ENCODE measurements around the gene ST6GALNAC1. TPM values are rescaled to one million over a fixed set of nuclear protein-coding genes. Genes with fewer than 3 reads are reported as not detected.

The ST6GALNAC1 gene
- polyA plus RNA-seq, 3 donors = not detected

- Mint-ChIP-seq H3K4me1 (peaks cover 15% of the 10 kb centered on the region), H3K9me3 (peaks cover 0 to 2% (median 0%) of the 10 kb centered on the region in 7 donors), H3K27me3 (ENCODE audit: low read depth in 3 of 3) (peaks cover 6 to 8% (median 7%) of the 10 kb centered on the region in 3 donors), H3K27ac (no peak overlapping the region), H3K36me3 (no peaks in the 10 kb centered on the region), H3K4me3 (no peak overlapping the region)
- no peak overlapping the region for H3K4me3 ChIP-seq (replicated peaks in 1 of 3; ENCODE audit: low read depth in 2 of 3, low read length in 3 of 3)
- H3K9me3 ChIP-seq (replicated peaks in 1 of 2; ENCODE audit: control insufficient read depth in 1 of 2, insufficient read depth in 1 of 2, low read length in 2 of 2) = no peaks in the 10 kb centered on the region
- no peak overlapping the region for H3K9ac ChIP-seq (ENCODE audit: insufficient read depth, low read length, poor library complexity, severe bottlenecking)
- TF ChIP-seq, protein P1, sequence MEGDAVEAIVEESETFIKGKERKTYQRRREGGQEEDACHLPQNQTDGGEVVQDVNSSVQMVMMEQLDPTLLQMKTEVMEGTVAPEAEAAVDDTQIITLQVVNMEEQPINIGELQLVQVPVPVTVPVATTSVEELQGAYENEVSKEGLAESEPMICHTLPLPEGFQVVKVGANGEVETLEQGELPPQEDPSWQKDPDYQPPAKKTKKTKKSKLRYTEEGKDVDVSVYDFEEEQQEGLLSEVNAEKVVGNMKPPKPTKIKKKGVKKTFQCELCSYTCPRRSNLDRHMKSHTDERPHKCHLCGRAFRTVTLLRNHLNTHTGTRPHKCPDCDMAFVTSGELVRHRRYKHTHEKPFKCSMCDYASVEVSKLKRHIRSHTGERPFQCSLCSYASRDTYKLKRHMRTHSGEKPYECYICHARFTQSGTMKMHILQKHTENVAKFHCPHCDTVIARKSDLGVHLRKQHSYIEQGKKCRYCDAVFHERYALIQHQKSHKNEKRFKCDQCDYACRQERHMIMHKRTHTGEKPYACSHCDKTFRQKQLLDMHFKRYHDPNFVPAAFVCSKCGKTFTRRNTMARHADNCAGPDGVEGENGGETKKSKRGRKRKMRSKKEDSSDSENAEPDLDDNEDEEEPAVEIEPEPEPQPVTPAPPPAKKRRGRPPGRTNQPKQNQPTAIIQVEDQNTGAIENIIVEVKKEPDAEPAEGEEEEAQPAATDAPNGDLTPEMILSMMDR (IDR thresholded peaks at IDR 0.05) = no peak
- H3K36me3 ChIP-seq (replicated peaks in 1 of 2; ENCODE audit: control insufficient read depth in 1 of 2, insufficient read depth in 2 of 2, low read length in 2 of 2) = no peaks in the 10 kb centered on the region
- H3K4me1 ChIP-seq (ENCODE audit: control insufficient read depth in 1 of 2, insufficient read depth in 2 of 2, low read length in 2 of 2) = peaks cover 9 to 12% of the 10 kb centered on the region in 2 donors
- H3K27ac ChIP-seq (ENCODE audit: low read depth in 1 of 2, low read length in 2 of 2) = no peak overlapping the region
- no peaks in the 10 kb centered on the region for H4K20me1 ChIP-seq (ENCODE audit: insufficient read depth, low read length)
- no peaks in the 10 kb centered on the region for H3K27me3 ChIP-seq (ENCODE audit: control insufficient read depth in 2 of 2, insufficient read depth in 2 of 2, low read length in 2 of 2)
- H3K4me2 ChIP-seq (replicated peaks; ENCODE audit: extremely low read depth, low read length, poor library complexity, severe bottlenecking) = no peak overlapping the region
- WGBS (ENCODE audit: insufficient coverage) = no CpG with 5 or more reads among the region's 2 CpGs
- H2AFZ ChIP-seq (ENCODE audit: insufficient read depth, low read depth, low read length, poor library complexity, severe bottlenecking) = no peak overlapping the region
- no peaks in the 10 kb centered on the region for H3K79me2 ChIP-seq (ENCODE audit: insufficient read depth, low read length)
- DNase-seq = no peak
- intact Hi-C loops (cut with micrococcal nuclease) = no loop called here
Measured at GRCh38 chr17:76667491-76667755, 23.9 kb upstream of the ST6GALNAC1 start.

DNA sequence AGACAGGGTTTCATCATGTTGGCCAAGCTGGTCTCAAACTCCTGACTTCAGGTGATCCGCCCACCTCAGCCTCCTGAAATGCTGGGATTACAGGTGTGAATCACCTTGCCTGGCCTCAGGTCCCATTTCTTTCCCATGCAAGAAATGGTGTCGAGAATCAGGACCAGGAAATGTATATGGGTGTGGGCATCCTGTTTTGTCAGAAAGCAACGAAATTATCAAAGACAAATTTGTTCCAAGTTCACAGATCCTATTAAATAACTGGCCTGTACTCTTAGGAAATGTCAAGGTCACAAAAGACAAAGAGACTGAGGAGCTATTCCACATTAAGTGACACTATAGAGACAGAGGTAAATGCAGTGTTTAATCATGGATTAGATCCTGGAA is 17.1 kb upstream of the ST6GALNAC1 start:
- peaks cover 25% of the 10 kb centered on the region for H3K4me1 Mint-ChIP-seq
- H3K9me3 ChIP-seq (replicated peaks in 1 of 2; ENCODE audit: control insufficient read depth in 1 of 2, insufficient read depth in 1 of 2, low read length in 2 of 2) = no peaks in the 10 kb centered on the region
- no peaks in the 10 kb centered on the region for H3K27me3 ChIP-seq (ENCODE audit: control insufficient read depth in 2 of 2, insufficient read depth in 2 of 2, low read length in 2 of 2)
- no peaks in the 10 kb centered on the region for H3K79me2 ChIP-seq (ENCODE audit: insufficient read depth, low read length)
- no peak overlapping the region for H3K4me3 ChIP-seq (replicated peaks in 1 of 3; ENCODE audit: low read depth in 2 of 3, low read length in 3 of 3)
- TF ChIP-seq, protein P1 (IDR thresholded peaks at IDR 0.05) = no peak
- intact Hi-C loops (cut with micrococcal nuclease) = no loop called here
- no peaks in the 10 kb centered on the region for H4K20me1 ChIP-seq (ENCODE audit: insufficient read depth, low read length)
- peaks cover 0 to 4% (median 0%) of the 10 kb centered on the region in 7 donors for H3K9me3 Mint-ChIP-seq
- H3K27me3 Mint-ChIP-seq (ENCODE audit: low read depth in 3 of 3) = peaks cover 0 to 3% (median 3%) of the 10 kb centered on the region in 3 donors
- no peaks in the 10 kb centered on the region for H3K36me3 ChIP-seq (replicated peaks in 1 of 2; ENCODE audit: control insufficient read depth in 1 of 2, insufficient read depth in 2 of 2, low read length in 2 of 2)
- H3K4me3 Mint-ChIP-seq = no peak overlapping the region
- H3K27ac ChIP-seq (ENCODE audit: low read depth in 1 of 2, low read length in 2 of 2) = no peak overlapping the region
- H3K4me2 ChIP-seq (replicated peaks; ENCODE audit: extremely low read depth, low read length, poor library complexity, severe bottlenecking) = no peak overlapping the region
- H3K27ac Mint-ChIP-seq = no peak overlapping the region
- peaks cover 10 to 13% of the 10 kb centered on the region in 2 donors for H3K4me1 ChIP-seq (ENCODE audit: control insufficient read depth in 1 of 2, insufficient read depth in 2 of 2, low read length in 2 of 2)
- DNase-seq = no peak
- H3K9ac ChIP-seq (ENCODE audit: insufficient read depth, low read length, poor library complexity, severe bottlenecking) = no peak overlapping the region
- H3K36me3 Mint-ChIP-seq = peaks cover 3 to 4% of the 10 kb centered on the region in 2 donors
- no CpG with 5 or more reads among the region's 3 CpGs for WGBS (ENCODE audit: insufficient coverage)
- H2AFZ ChIP-seq (ENCODE audit: insufficient read depth, low read depth, low read length, poor library complexity, severe bottlenecking) = no peak overlapping the region
